Inflammatory macrophage treated with lipopolysaccharide for 1 hour (primary cell): ENCODE results near the gene AOAH.

Source experiments
- DNase-seq, 2 donors: peaks; one replicate each; pipeline ENCODE4 v3.0.0-alpha.2; 2020 to 2022

AOAH gene

DNA sequence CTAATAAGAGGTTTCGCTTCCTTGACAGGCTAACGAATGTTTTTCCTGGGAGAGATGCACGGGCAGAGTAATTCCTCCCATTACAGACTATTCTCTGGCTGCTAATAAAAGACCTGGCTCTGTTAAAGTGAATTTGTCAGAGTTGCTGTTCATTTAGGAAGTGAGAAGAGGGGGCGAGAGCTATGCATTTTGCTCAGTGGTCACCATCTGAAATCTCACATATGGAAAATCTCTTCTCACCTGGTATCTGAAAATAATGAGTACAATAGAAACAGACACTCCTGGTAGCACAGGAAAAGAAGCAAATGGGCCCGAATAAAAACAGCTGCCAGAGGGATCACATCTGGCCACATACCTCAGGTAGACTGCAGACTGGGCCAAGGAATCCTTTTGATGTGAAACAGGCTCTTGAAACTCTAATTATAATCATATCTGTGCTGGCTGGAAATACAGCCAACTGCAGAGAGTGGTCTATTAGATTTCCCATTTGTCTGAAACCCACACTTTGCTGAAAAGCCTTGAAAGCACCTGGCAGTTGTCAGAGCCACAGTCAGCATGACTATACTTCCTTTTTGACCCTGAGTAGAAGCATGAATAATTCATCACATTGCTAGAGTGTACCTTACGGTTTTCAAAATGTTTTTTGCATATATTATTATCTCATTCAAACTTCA lies 33.6 kb downstream of the AOAH start:
- DNase-seq = no peak

DNA sequence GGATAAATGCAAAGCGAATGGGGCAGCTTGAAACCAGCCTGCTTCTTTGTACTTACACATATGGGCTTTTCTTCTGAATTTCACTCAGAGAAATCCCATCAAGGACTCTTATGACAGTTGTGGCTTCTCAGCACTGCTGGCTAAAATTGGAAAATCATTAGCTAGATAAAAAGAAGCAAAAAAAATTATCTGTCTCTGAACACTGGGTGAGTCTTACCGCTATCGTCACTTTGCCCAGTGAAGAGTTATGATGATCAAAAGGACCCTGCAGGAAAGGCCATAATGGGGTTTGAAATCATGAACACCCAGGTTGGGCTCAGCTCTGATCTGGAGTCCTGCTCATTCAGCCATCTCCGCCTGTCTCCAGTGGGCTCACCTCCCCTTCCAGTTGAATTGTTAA lies 34.3 kb downstream of the AOAH start:
- DNase-seq = no peak

DNA sequence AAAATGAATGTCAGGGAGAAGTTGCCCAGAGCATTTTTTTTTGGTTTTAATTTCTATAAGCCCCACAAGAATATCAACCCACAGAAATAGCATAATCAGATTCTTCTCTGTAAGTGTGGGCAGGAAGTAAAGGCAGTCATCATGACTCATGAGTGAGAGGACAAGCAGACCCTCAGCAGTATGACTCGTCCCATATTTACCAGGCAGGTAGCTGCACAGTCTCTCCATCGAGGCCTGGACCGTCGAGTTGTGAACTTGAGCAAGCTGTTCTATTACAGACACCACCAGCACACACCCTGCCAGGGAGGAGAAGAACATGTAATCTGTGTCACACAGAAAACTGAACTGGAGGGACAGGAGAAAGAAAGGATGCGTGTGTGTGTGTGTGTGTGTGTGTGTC lies 37.8 kb downstream of the AOAH start:
- no peak for DNase-seq

DNA sequence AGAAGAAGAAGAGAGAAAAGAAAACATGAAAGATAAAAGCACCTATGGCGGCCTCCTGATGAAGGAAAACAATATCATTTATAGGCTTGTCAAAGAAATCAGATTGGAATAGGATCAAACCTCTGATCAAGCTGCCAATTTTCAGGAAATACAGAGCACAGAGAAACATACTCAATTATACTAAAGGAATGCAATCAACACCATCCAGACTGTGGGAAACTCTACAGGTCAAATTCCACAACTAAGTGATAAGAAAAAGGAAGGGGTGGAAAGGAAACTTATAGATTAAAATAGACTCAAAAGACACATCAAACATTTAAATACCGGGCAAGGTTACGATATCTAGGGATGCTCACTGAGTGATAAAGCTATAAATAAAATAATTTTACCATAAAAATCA lies 39.3 kb downstream of the AOAH start:
- DNase-seq = no peak

DNA sequence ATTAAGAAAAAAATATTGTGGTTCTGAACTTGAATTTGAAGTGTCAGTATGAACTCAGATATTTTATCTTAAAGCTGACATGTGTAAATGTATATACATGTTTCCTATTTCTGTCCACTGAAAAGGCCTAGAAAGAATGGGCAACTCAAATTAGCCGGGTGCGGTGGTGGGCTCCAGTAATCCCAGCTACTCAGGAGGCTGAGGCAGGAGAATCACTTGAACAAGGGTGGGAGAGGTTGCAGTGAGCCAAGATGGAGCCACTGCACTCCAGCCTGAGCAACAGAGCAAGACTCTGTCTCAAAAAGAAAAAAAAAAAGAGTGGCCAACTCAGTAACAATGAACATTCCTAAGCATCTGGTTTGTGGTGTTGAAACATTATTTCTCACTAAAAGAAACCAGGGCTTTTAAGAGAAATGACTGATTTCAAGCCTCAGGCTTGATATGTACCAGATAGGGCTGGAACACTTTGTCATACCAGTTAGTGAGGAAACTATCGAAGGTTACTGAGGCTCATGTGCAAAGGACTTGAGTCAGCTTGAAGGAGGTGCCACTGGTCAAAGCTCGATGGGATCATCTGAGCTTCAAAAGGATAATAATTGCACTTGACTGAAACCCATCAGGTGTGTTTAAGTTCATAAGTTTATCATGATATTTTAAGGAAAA lies 40.5 kb downstream of the AOAH start:
- DNase-seq = no peak

DNA sequence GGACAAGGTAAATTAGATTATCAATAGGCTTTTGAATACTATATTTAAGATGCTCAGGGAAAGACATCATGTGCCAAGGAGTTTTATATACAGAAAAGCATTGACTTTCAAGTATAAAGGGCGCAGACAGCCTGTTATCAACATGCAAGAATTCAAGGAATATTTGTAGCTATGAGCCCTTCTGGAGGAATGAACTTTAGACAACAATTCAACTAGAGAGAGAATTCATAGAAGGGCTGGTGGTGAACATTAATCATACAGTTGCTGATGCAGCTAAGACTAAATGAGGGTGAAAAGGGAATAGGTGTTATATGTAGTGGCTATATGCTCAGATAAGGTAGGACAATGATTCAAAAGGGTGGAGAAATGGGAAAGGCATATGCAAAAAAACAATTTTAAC lies 41.2 kb downstream of the AOAH start:
- no peak for DNase-seq

DNA sequence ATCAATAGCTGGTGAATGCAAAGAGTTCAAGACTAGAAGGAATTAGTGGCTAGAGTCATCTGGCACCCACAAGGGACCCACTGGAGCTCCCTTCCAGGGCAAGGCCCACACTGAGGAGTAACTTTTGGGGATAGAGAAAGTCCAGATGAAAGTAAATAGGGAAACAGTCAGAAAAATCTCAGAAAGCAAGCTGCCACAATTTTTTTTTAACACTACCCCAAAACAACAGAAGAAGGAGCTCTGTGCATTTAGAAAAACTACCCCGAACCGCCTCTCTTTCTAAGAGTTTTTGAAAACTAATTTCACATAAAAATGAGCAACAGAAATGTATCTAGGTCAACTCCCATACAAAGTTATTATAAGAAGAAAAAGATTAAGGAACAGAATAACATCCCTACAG lies 42.2 kb downstream of the AOAH start:
- DNase-seq = no peak

DNA sequence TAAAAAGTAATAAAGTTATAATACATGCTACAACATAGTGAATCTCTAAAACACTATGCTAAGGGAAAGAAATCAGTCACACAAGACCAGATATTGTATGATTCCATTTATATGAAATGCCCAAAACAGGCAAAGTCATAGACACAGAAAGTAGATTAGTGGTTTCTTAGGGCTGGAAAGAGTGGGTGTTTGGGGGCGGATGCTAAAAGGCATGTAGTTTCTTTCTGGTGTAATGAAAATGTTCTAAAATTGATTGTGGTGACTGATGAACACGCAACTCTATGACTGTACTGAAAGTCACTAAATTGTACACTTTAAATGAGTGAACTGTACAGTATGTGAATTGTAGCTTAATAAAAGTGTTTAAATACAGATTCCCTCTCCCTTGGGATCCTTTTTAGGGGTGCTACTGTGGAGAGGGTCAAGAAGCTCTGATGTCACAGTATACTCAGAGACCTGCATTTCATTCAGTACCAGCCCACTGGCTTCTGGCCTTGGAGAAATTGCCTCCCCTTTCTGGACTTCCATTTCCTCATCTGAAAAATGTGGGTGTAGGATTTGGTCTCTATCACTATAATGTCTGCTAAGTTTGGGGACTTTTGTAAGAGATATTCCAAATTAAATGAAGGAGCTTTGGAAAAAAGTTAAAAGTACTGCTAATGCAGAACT lies 46.4 kb downstream of the AOAH start:
- peak; percentile 15 to 53 for DNase-seq

DNA sequence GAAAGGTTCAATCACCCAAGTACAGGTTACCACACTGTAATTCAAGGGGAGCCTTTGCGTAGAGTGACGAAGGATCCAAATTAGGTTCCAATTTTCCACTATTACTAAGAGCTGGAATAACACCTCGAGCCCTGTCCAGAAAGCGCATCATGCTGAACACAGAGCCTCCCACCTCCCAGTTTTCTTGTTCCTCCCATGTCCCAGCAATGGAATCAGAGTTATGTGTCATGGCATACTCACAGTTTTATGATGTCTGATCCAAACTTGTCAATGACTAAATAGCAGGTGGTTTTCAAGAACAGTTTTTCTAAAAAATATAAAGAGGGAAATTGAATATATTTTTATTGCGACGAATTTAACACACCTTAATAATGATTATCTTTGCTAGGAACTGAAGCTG lies 50.6 kb downstream of the AOAH start:
- DNase-seq = no peak

DNA sequence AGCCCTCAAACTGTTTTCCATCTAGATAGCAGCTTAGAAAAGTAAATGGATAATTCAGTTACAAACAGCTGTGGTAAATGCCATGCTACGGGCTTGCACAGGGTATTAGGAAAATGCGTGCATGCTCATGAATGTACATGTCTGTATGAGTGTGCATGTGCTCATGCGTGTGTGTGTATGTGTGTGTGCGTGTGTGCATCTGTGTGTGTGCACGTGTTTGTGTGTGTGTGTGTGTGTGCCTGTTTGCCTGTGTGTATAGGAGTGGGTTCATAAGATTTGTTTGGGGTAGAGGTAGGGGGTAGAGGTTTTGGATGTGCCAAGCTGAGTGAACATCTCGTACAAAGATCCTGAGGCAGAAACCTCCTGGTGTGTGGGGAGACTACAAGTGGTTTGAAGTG lies 52.9 kb downstream of the AOAH start:
- DNase-seq = no peak

DNA sequence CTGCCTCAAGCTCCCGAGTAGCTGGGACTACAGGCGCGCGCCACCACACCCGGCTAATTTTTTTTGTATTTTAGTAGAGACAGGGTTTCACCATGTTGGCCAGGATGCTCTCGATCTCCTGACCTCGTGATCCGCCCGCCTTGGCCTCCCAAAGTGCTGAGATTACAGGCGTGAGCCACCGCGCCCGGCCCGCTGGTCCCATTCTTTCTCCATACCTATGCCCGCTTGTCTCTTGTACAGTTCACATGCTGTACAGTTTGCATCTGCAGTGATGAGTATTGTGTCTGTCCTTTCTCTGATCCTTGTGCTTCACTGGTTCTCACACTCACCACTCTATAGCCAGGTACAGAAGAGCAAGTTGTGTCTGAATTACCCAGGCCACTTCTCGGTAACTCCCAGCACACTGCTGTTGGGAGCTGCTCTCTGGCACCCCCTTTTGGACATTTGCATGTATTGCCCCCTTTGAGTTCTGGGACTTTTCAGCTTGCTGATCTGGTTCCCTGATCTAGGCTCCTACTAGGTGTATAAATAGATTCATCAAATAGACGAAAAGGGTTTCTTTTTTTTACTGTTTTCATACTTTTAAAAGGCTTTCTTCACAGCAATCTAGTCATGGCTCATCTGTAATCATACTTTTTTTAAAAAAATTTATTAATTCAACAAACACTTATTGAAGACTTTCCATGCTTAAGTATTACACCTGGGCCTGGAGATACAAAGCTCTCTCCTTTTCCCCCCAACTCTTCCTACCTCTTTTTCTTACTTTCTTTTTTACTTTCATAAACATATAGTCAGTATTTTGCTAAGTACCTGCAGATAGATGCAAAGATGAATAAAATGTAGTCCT lies 53.5 kb downstream of the AOAH start:
- DNase-seq = peak; percentile 62 to 95

DNA sequence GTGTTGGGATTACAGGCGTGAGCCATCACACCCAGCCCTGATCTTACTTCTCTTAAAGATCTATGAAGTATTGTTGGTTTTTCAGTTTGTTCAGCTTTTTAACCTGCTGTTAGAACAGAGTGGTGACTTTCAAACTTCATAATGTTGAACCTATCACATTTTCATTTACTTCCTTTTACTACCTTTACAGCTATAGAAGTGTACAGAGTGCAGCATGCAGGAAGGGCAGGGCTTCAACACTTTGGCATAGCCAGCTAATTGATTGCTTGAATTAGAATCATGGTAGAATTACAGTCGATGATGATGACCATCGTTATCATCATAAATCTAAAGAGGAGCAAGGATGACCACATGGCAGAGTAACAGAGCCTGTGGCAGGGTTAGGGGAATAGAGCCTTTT lies 55.5 kb downstream of the AOAH start:
- no peak for DNase-seq

DNA sequence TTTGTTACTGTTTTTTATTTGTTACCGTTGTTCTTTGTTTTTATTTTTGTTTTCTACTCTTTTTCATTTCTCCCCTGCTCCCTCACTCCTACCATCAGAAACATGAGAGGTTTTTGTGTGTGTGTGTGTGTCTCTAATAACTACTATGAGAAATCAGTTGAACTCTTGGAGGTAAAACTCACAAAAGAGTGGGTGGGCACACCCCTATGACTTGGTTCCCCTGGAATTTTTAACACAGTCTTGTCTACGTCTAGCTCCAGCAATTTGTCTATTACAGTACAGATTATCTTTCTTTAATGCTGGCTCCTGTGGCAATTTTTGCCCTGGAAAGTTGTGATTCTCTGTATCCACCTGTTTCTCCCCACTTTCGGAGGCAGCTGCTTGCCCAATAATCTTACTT lies 56.2 kb downstream of the AOAH start:
- DNase-seq = no peak

DNA sequence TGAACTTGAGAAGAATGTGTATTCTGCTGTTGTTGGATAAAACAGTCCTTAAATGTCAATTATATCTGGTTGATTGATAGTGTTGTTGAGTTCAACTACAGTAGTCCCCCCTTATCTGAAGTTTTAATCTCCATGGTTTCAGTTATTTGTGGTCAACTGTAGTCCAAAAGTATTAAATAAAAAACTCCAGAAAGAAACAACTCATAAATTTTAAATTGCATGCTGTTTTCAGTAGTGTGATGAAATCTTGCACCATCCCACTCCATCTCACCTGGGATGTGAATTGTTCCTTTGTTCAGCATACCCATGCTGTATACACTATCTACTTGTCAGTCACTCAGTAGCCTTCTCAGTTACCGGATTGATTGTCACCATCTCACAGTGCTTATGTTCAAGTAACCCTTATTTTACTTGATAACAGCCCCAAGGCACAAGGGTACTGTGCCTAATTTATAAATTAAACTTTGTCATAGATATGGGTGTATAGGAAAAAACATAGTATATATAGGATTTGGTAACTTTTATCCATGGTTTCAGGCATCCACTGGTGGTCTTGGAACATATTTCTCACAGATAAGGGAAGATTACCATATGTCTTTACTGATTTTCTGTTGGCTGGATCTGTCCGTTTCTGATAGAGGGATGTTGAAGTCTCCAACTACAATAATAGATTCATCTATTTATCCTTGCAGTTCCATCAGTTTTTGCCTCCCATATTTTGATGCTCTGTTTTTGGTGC lies 57.1 kb downstream of the AOAH start:
- no peak for DNase-seq

DNA sequence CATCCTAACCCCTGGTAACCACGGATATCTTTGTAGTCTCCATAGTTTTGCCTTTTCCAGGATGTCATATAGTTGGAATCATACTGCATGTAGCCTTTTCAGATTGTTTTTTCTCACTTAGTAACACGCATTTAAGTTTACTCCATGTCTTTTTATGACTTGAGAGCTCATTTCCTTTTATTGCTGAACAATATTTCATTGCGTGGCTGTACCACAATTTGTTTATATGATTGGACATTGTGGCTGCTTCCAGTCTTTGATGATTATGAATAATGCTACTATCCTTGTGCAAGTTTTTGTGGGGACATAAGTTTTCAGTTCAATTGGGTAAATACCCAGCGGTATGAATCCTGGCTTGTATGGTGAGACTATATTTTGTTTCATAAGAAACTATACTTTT lies 60.8 kb downstream of the AOAH start:
- DNase-seq = no peak

DNA sequence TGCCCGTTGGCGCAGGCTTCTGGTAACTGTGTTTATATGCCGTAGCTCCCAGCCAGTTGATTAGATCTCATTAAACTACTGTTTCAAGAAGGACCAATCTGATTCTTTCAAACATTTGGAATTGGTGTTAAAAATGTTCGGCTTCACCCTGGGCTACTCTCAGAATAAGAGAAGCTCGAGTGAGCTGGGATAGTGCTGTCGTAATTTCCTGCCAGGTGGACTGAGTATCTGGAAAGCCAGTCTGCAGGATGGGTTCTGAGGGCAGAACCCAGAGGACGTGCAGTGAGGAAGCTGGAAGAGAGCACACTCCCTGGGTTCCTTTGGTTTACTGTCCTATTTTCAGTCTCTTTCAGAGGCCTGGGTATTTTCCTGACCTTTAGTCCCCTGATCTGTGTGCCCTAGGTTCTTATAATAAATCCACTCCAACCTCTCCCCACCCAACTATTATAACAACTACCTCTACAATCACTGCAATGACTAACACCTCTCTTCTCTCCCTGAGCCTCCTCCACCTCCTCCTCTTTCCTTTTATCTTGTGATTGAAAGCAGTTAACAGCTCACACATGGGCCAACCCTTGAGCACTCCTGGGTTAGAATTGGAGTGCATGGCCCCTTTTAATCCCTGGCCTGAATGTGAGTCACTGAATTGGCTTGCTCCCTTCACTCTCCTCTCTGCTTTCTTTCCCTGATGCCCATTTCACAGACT lies 63.0 kb downstream of the AOAH start:
- DNase-seq = no peak

DNA sequence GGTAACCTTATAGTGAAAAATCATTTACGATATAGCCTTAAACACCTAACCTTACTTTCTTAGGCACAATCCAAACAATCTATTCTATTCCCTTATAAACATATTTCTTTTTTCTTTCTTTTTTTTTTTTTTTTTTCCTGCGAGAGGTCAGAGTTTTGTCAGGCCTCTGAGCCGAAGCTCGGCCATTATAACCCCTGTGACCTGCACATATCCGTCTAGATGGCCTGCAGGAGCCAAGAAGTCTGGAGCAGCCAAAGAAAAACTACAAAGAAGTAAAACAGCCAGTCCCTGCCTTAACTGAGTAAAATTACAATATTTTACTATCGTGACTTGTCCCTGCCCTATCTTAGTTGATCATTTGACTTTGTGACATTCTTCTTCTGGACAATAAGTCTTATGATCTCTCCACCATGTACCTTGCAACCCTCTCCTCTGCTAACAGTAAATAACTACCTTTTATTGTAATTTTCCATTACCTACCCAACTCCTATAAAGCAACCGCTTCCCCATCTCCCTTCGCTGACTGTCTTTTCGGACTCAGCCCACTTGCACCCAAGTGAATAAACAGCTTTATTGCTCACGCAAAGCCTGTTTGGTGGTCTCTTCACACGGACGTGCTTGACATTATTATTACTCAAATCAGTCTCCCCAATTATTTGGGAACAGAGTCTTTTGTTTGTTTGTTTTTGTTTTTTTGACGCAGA lies 64.5 kb downstream of the AOAH start:
- no peak for DNase-seq

DNA sequence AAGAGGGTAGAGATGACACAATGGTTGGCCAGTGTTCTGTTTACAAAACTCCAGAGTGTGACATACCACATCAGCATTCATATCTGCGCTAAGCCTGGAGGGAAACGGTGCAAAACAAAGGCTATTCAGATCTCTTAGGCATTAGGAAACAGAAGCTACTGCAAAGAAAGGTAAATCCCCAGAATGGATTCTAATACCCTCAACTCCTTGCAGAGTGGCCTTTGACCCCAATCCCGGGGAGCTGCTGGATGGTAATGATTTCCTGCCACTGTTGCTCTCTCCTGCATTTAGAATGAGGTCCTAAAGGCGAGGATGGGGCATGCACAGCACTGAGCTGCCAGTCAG lies 65.2 kb downstream of the AOAH start:
- DNase-seq = peak in 1 of 2 donors; percentile 93

DNA sequence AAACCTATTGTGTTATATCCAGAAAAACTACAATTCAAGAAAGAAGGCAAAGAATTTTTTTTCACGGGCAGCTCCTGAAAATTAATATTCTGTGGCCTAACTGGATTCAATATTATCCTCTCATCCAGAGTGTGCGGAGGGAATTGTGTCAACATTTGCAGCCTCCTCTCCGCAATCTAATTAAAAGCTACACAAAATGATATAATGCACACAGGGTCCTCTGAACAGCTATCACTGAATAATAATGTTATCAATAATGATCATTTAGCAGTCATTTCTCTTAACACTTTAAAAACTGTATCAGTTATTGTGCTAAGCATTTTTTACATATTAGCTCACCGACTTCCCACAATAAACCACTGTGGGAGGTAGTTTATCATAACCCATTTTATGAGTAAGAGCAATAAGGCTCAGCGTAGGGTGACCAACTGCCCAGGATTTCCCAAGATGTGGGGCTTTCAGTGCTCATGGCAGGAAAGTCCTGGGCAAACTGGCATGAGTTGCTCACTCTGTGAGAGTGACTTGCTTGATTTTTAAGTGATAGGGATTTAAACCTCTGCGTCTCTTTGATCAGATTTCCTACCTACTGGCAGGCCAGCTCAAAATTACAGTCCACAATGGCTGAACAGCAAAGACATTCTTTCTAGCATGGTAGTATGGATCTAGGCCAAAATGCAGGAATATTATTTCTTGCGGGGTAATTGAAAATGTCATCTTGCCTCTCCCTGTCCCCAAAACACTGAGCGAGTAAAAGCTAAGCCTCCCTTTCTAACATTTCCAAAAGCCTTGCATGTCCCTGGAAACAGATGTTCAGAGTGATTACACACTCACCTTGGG lies 65.7 kb downstream of the AOAH start:
- peak; percentile 91 to 99 for DNase-seq

DNA sequence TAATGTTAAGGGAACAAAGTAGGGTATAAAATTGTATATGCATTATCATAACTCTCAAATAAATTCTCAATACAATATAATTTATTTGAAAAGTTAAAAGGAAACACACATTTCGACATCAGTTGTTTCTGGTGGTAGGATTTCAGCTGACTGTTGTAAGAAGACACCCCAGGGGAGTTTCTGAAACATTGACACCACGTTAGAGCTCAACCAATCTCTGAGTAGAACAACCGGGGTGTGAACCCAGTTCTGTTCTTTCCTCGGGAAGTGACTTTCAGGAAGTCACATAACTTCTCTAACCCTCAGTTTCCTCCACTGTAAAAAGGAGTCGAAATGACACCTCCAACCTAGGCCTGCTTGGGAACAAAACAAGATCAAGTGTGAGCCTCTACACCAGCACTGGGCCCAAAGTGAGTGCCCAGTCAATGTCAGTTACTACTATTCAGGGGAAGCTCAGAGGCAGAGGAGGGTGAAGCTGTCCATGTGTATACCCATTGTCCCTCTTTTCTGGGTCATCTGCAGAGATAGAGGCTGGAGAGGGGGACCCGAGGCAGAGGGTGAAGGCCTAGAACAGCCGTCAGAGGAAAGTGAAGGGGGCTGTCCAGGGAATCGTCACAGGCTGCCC lies 67.1 kb downstream of the AOAH start:
- peak; percentile 83 to 91 for DNase-seq
